Stimulated activated memory B cell treated with anti-CD40 and anti-IgM and Interleukin-4, amounts not matched to agents 10 μg/mL and 1 μg/mL and 100 μg/mL, for 72 hours (primary cell): ENCODE data around the gene FBXO8.

Experiments used
- ATAC-seq: fragments of 150-1000 bp; cut with Tn5 transposase; 2 replicates; pipeline ENCODE4 v1.10.0; 2021
- H3K27ac Mint-ChIP-seq: one replicate; pipeline ENCODE4 v1.8.0; 2022; ENCODE audit warnings: mild to moderate bottlenecking, mixed read lengths
- H3K27me3 Mint-ChIP-seq: one replicate; pipeline ENCODE4 v1.8.0; 2022; ENCODE audit warnings: mixed read lengths
- H3K36me3 Mint-ChIP-seq: one replicate; pipeline ENCODE4 v1.8.0; 2022; ENCODE audit warnings: mixed read lengths
- H3K4me1 Mint-ChIP-seq: one replicate; pipeline ENCODE4 v1.8.0; 2022; ENCODE audit warnings: mixed read lengths
- H3K4me3 Mint-ChIP-seq: one replicate; pipeline ENCODE4 v1.8.0; 2022; ENCODE audit warnings: mild to moderate bottlenecking, moderate library complexity, mixed read lengths
- H3K9me3 Mint-ChIP-seq: one replicate; pipeline ENCODE4 v1.8.0; 2022; ENCODE audit warnings: mixed read lengths

The FBXO8 gene

DNA sequence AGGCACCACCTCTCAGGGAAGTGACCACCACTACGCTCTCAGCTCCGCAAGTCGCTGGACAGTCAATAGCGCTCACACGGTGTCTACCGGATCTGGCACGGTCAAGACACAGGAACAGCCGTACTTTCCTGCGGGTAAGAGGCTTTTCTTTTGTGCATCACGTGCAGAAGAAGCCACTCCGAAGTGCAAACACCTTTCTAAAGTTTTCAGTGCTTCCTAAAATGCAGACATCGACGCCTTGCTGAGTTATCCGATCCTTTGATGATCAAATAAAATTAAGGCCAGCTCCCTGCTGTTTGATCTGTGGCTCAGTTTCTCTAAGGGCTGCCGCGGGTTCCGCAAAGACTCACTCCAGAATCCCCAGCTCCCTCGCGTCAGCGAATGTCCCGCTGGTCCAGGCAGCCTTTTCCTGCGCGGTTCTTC is 71.8 kb downstream of the FBXO8 start:
- ATAC-seq: no peak
- peaks cover 3% of the 10 kb centered on the region for H3K9me3 Mint-ChIP-seq
- no peak overlapping the region for H3K27ac Mint-ChIP-seq
- H3K27me3 Mint-ChIP-seq: peaks cover 73% of the 10 kb centered on the region
- no peaks in the 10 kb centered on the region for H3K36me3 Mint-ChIP-seq
- H3K4me1 Mint-ChIP-seq: peaks cover 38% of the 10 kb centered on the region
- no peak overlapping the region for H3K4me3 Mint-ChIP-seq

DNA sequence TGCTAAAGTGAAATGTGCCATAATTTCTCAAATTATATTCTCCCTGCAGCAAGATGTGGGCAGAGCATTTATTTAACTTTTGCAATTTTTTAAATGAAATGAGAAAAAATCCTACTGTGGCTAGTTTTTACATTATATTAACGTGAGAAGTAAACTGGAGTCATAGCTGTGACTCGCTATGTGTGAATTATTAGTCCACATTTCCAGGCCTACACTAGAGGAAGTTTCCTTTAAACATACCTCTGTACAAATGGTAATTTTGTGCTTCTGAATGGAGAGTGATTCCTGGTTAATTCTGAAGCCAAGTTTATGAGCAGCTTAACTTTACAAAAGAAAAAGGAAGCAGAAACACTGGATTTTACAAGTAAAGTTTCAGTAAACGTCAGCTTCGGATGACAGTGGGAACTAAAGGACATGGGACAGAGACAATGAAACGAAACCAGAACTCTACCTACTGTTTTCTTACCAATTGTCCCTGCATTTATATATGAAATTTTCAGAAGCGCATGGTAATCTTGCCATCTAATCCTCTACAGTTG is 72.4 kb downstream of the FBXO8 start:
- peaks cover 73% of the 10 kb centered on the region for H3K27me3 Mint-ChIP-seq
- H3K4me3 Mint-ChIP-seq: no peak overlapping the region
- peaks cover 32% of the 10 kb centered on the region for H3K4me1 Mint-ChIP-seq

DNA sequence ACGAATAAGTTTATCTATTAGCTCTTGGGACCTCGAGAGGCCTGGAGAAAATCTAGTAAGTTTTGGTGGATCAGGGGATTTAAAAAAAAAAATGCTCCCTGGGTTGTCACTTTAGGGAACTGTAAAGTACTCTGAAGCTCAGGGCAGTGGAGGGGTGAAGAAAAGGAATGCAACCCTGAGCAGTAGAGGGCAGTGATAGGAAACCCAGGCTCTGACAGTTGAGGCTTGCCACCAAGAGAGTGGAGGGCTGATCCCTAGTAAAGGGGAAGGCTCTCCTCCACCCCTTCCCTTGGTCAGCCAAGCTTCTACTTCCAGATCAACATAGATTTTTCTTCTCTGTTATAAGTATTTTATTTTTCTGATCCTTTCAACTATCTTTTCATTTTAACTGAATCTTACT is 73.1 kb downstream of the FBXO8 start:
- H3K27ac Mint-ChIP-seq: no peak overlapping the region
- peaks cover 28% of the 10 kb centered on the region for H3K4me1 Mint-ChIP-seq
- no peak for ATAC-seq
- H3K4me3 Mint-ChIP-seq: no peak overlapping the region
- H3K27me3 Mint-ChIP-seq: peaks cover 75% of the 10 kb centered on the region
- H3K36me3 Mint-ChIP-seq: no peaks in the 10 kb centered on the region
- peaks cover 3% of the 10 kb centered on the region for H3K9me3 Mint-ChIP-seq

More for the DNA sequence above, 72.4 kb downstream of the FBXO8 start:
- no peak for ATAC-seq
- no peaks in the 10 kb centered on the region for H3K36me3 Mint-ChIP-seq
- no peak overlapping the region for H3K27ac Mint-ChIP-seq
- H3K9me3 Mint-ChIP-seq: peaks cover 3% of the 10 kb centered on the region

DNA sequence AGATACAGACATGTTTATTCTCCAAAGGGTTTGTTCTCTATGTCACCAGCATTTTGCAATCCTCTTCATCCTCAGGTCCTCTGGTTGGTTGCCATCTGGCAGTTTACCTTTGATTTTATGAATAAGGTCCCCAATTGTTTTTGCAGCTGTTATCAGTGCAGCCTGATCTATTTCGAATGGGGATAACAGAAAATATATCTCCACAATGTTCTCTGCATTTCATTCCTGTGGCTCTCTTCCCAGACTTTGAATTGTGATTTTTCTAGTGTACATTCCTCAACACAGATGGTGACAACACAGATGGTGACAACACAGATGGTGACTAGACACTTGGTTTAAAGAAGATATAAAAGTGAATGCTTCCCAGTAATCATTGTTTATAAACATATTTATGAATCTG is 74.1 kb downstream of the FBXO8 start:
- no peaks in the 10 kb centered on the region for H3K9me3 Mint-ChIP-seq
- no peaks in the 10 kb centered on the region for H3K36me3 Mint-ChIP-seq
- peaks cover 20% of the 10 kb centered on the region for H3K4me1 Mint-ChIP-seq
- no peak overlapping the region for H3K4me3 Mint-ChIP-seq
- H3K27me3 Mint-ChIP-seq: peaks cover 69% of the 10 kb centered on the region
- ATAC-seq: no peak
- no peak overlapping the region for H3K27ac Mint-ChIP-seq

DNA sequence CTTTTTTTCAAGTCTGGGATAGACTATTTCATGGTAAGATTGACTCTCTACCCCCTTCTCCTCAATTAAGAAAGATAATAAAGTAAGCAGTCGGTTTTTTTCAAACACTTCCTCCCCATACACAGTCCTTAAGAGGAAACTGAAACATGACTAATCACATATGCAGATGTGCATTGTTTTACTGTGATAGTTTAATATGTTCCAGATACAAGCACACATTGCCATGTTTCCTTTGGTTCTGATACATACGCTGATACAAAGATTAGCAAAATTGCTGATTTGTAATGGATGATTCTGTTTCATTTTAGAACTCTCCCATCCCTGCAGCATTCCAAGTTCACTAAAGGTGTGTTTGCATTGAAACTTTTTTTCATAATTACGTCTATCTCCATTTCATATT is 76.1 kb downstream of the FBXO8 start:
- Mint-ChIP-seq H3K4me1 (peaks cover 11% of the 10 kb centered on the region), H3K27me3 (peaks cover 53% of the 10 kb centered on the region), H3K27ac (no peak overlapping the region), H3K4me3 (no peak overlapping the region), H3K36me3 (no peaks in the 10 kb centered on the region), H3K9me3 (no peaks in the 10 kb centered on the region)
- ATAC-seq: no peak

DNA sequence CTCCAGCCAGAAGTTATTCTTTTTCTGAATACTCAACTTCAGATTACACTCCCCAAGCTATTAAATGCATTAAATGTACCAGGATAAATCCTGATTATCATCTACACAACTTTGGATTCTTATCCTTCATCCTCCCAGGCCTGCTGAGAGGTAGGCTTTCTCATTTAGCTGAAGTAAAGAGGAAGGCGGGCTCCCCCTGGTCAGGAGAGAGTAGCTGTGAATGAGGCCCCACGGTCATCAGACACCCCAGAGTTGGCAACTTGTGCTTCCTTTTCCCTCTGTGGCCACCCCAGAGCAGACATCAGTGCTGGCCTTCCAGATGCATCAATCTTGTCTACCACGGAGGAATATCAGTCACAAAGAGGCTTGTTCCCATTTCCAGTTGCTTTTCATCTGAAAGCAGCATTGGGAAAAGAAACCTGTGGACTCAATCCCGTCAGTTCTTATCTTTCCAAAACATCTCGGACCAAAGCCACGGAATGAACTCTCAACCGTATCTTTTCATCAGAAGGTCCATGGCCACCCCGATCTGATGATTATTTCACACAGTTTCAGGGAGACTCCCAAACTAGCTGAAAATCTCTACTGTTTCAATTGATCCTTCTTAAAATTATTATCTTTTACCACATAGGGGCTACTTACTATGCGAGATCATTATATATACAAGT is 79.2 kb downstream of the FBXO8 start:
- ATAC-seq: no peak
- Mint-ChIP-seq H3K9me3 (no peaks in the 10 kb centered on the region), H3K4me1 (no peaks in the 10 kb centered on the region), H3K27me3 (peaks cover 22% of the 10 kb centered on the region), H3K36me3 (no peaks in the 10 kb centered on the region), H3K4me3 (no peak overlapping the region), H3K27ac (no peak overlapping the region)

DNA sequence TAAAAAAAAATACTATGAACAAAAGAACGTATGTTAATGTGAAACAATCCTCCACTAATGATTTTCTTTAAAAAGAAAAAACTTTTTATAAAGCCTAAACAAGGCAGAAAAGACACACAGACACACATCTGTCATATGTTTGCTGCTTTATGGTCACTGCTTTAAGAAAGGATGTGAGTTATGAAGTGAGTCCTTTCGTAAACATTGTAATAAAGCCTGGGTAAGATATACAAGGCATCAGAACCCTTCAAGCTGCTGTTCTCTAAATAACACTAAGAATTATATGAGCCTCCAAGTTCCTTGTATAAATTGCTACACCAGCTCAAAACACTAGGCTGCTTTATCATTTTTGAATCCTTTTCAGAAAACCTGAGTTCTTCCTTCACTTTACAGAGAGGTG is 81.6 kb downstream of the FBXO8 start:
- Mint-ChIP-seq H3K9me3 (no peaks in the 10 kb centered on the region), H3K4me3 (no peak overlapping the region), H3K36me3 (no peaks in the 10 kb centered on the region), H3K27ac (no peak overlapping the region), H3K27me3 (peaks cover 16% of the 10 kb centered on the region), H3K4me1 (no peaks in the 10 kb centered on the region)
- no peak for ATAC-seq

DNA sequence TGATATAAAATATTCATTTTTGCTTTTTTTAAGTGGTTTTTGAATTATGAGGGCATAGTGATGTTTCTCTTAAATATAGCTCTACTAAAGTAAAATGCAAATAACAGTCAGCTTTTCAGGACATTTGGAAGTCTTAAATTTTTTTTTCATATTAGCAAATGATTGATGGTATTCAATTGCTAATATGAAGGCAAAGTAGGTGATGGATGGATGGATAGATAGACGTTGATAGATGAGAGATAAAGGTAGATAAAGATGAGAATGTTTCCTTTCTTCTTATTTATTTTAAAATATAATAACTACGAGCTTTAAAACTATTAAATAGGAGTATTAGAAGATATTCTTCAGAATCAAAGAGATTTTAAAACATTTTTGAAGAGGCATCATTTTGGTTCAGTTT is 83.7 kb downstream of the FBXO8 start:
- Mint-ChIP-seq H3K4me1 (no peaks in the 10 kb centered on the region), H3K27me3 (peaks cover 15% of the 10 kb centered on the region), H3K4me3 (no peak overlapping the region), H3K9me3 (peaks cover 3% of the 10 kb centered on the region), H3K27ac (no peak overlapping the region), H3K36me3 (no peaks in the 10 kb centered on the region)
- ATAC-seq: no peak

DNA sequence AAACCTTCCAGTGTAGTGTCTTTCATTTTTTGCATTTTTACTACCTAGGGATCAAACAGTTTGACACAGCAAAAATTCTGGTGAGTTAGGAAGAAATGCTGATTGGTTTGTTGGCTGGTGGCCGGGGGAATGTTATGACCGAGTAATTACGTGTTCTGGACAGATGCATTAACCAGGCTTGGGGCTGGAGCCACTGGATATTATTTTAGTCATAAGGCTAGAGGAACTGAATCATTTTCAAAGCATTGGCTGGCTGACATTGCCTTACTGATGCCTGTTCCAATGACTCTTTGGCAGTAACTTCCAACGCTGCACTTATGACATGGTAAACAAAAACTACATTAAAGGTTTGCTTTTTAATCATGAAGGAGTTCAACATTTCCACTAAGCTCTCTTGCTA is 84.6 kb downstream of the FBXO8 start:
- H3K4me3 Mint-ChIP-seq: no peak overlapping the region
- peaks cover 23% of the 10 kb centered on the region for H3K27me3 Mint-ChIP-seq
- no peak for ATAC-seq
- no peaks in the 10 kb centered on the region for H3K4me1 Mint-ChIP-seq
- peaks cover 3% of the 10 kb centered on the region for H3K9me3 Mint-ChIP-seq
- no peak overlapping the region for H3K27ac Mint-ChIP-seq
- H3K36me3 Mint-ChIP-seq: no peaks in the 10 kb centered on the region

DNA sequence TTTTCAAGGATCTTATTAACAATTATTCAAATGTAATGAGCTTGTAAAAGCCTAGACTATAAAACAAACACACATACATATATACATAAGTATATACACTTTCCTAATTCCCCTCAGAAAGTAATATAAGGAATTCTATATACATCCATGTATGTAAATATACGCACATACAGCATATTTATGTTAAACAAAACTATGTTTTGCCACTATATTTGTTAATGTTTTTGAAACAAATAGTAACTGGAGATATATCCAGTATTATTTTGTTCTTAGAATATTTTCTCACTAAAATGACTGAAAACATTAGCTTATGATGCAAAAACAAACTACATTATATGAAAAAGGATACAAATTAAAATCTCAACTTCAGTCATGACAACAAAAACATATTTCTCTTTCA is 85.1 kb downstream of the FBXO8 start:
- no peaks in the 10 kb centered on the region for H3K36me3 Mint-ChIP-seq
- peaks cover 3% of the 10 kb centered on the region for H3K9me3 Mint-ChIP-seq
- no peaks in the 10 kb centered on the region for H3K4me1 Mint-ChIP-seq
- ATAC-seq: no peak
- no peak overlapping the region for H3K27ac Mint-ChIP-seq
- H3K4me3 Mint-ChIP-seq: no peak overlapping the region
- H3K27me3 Mint-ChIP-seq: peaks cover 23% of the 10 kb centered on the region

DNA sequence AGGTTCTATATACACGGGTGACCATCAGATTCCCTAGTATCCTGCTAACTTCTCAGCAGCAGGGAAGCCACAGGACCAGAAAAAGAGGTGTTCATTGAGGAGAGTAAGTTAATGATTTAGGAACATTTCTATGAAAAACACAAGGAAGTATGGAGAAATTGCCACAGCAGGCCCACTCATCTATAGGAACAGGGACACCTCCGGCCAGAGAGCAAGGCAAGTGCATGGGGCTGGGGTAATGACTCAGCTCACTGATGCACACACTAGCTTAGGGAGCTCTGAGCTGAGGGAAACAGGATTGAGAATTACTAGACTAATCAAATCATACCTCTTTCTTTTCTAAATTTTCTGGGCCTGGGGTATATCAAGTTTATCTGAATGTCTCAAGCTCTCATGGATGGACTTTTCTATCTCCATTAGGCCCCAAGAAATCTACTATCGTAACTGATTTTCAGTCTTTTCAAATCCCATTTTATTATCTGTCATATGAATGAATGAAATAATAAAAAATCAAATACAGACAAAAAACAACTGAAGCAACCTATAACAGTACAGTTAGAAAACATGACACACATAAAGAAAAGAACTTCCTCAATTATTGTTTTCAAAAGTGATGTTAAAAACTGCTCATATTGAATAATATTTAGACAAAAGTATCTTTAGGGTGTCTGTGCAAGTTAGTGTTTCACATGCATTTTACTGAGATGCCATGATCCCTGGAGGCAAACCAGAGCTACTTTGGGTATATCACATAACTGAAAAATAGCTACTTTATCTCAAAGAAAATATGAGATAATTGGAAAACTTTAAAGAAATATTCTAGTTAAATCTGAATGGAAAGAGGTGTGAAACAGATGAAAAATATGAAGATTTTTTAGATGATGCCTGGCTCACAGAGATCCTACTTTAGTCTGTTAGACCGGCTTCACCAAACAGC is 89.8 kb downstream of the FBXO8 start:
- peaks cover 3% of the 10 kb centered on the region for H3K9me3 Mint-ChIP-seq
- no peak for ATAC-seq
- H3K4me1 Mint-ChIP-seq: no peaks in the 10 kb centered on the region
- no peaks in the 10 kb centered on the region for H3K36me3 Mint-ChIP-seq
- peaks cover 23% of the 10 kb centered on the region for H3K27me3 Mint-ChIP-seq
- no peak overlapping the region for H3K4me3 Mint-ChIP-seq
- H3K27ac Mint-ChIP-seq: no peak overlapping the region

DNA sequence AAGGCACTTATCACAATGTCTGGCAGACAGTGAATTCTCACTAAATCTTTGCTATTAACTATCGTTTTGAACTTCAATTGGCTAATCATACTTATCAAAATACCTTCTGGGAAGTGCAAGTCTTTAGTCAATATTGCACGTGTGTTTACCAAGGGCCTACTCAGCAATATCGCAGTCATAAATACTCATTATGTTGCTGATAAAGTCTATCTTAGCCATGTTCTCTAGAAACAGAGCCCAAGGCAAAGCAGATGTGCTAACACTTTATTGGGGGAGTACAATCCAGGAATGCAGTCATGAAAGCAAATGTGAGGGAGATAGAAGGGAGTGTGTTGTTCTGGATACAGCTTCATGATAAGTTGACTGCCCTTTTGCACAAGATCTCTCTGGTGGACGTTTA is 90.5 kb downstream of the FBXO8 start:
- H3K27ac Mint-ChIP-seq: no peak overlapping the region
- no peaks in the 10 kb centered on the region for H3K36me3 Mint-ChIP-seq
- no peak overlapping the region for H3K4me3 Mint-ChIP-seq
- H3K27me3 Mint-ChIP-seq: peaks cover 23% of the 10 kb centered on the region
- no peaks in the 10 kb centered on the region for H3K4me1 Mint-ChIP-seq
- no peak for ATAC-seq
- H3K9me3 Mint-ChIP-seq: peaks cover 3% of the 10 kb centered on the region

DNA sequence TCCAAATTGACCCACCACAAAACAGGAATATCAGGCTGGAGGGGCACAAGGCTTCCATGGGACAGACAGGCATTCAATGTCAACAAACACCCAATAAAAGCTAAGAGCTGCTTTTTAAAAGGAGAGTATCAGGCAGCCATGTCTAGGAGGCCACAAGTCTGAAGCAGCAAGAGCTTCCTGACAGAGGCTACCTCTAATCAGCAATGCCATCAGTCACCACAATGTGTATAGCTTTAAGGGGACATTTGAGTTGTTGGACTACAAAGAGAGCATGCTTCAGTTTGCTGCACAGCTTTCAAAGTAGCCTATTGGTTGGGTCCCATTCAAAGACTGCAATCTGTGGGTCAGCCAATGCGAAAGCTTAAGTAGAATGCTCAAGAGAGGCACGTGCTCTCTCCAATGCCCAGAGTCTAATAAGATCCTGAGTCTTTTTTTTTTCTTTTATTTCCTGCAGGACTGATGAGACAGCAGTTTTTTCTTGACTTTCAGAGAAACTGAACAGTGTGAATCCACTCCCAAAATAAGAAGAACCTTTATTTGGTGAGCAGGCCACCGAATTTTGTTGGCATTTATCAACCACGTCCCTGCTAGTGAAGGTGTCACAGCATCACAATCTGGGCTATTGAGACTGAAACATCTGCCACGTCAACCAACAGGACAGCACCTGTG is 92.5 kb downstream of the FBXO8 start:
- Mint-ChIP-seq H3K27me3 (peaks cover 30% of the 10 kb centered on the region), H3K4me3 (no peak overlapping the region), H3K27ac (no peak overlapping the region), H3K9me3 (peaks cover 3% of the 10 kb centered on the region), H3K36me3 (no peaks in the 10 kb centered on the region), H3K4me1 (no peaks in the 10 kb centered on the region)
- ATAC-seq: no peak

DNA sequence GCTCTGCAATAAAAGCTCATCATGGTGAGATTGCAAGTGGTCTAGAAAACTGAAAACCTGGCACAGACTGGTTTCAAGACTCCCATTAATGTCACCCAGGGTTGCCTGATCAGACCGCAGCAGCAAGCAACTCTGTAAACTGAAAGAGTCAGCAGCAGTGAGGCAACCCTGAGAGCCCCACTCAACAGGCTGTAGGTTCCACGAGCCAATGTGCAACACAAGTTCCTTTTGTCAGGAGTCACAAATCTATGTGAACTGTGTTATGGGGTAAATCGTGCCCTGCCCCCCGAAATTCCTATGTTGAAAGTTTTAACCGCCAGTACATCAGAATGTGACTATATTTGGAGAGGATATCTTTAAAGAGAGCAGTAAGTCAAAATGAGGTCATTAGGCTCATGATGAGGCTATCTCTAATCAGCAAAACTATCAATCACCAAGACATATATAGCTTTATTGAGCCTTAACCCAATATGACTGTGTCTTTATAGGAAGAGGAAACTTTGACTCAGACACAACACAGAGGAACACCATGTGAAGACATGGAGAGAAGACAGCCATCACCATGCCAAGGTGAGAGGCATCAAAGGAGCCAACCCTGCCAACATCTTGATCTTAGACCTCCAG is 94.0 kb downstream of the FBXO8 start:
- H3K36me3 Mint-ChIP-seq: no peaks in the 10 kb centered on the region
- peaks cover 30% of the 10 kb centered on the region for H3K27me3 Mint-ChIP-seq
- H3K4me1 Mint-ChIP-seq: no peaks in the 10 kb centered on the region
- H3K27ac Mint-ChIP-seq: no peak overlapping the region
- no peaks in the 10 kb centered on the region for H3K9me3 Mint-ChIP-seq
- H3K4me3 Mint-ChIP-seq: no peak overlapping the region
- ATAC-seq: no peak
